UCSD-AML1 (cell line): ENCODE data around the gene NPNT.

Experiments
- DNase-seq: peaks from one replicate; lab custom pipeline; 2025; ENCODE audit not compliant: unreplicated experiment; lab: John Stamatoyannopoulos, UW

NPNT gene

GRCh38 chr4:106019771-106020170 lies 124.5 kb downstream of the NPNT start:
- no peak for DNase-seq
